Smooth muscle cell (in vitro differentiated cells): ENCODE results near the gene L1TD1. TPM values are rescaled to one million over a fixed set of nuclear protein-coding genes. Genes with fewer than 3 reads are reported as not detected.

ENCODE experiments used
- DNase-seq: peaks from one replicate; lab custom pipeline; 2025; ENCODE audit not compliant: unreplicated experiment; lab: John Stamatoyannopoulos, UW
- H2AFZ ChIP-seq: fragments of 200-600 bp; sonication (generic); 2 replicates; pipeline ENCODE4 v1.6.0; 2016; ENCODE audit warnings: antibody characterized with exemption, low read depth, mild to moderate bottlenecking
- H3F3A ChIP-seq: fragments of 200-600 bp; sonication (generic); 2 replicates; pipeline ENCODE4 v1.6.0; 2017; ENCODE audit warnings: antibody characterized with exemption, low read depth
- H3K27ac ChIP-seq: fragments of 200-600 bp; sonication (generic); 2 replicates; pipeline ENCODE4 v1.5.1; 2016; ENCODE audit warnings: low read depth, mild to moderate bottlenecking
- H3K27me3 ChIP-seq: fragments of 200-600 bp; sonication (generic); 2 replicates; pipeline ENCODE4 v1.6.1; 2016; ENCODE audit warnings: low read depth, mild to moderate bottlenecking
- H3K36me3 ChIP-seq: fragments of 200-600 bp; sonication (generic); 2 replicates; pipeline ENCODE4 v1.5.1; 2016; ENCODE audit warnings: low read depth
- H3K4me1 ChIP-seq: fragments of 200-600 bp; sonication (generic); 2 replicates; pipeline ENCODE4 v1.5.1; 2016; ENCODE audit warnings: low read depth
- H3K4me2 ChIP-seq: fragments of 200-600 bp; sonication (generic); 2 replicates; pipeline ENCODE4 v1.6.0; 2016; ENCODE audit warnings: mild to moderate bottlenecking
- H3K4me3 ChIP-seq: fragments of 200-600 bp; sonication (generic); 2 replicates; pipeline ENCODE4 v1.5.1; 2016; ENCODE audit warnings: mild to moderate bottlenecking
- H3K79me2 ChIP-seq: fragments of 200-600 bp; sonication (generic); 2 replicates; pipeline ENCODE4 v1.6.0; 2016; ENCODE audit warnings: low read depth, mild to moderate bottlenecking
- H3K9ac ChIP-seq: fragments of 200-600 bp; sonication (generic); 2 replicates; pipeline ENCODE4 v1.6.0; 2016; ENCODE audit warnings: low read depth
- H3K9me3 ChIP-seq: fragments of 200-600 bp; sonication (generic); replicated peaks from 2 replicates; pipeline ENCODE4 v1.5.1; 2016; ENCODE audit warnings: low read depth
- H4K20me1 ChIP-seq: fragments of 200-600 bp; sonication (generic); 2 replicates; pipeline ENCODE4 v1.6.0; 2016; ENCODE audit warnings: low read depth
- CTCF ChIP-seq: fragments of 200-600 bp; sonication (generic); IDR thresholded peaks from 2 replicates; pipeline ENCODE4 v1.5.1; 2017; ENCODE audit warnings: borderline replicate concordance, mild to moderate bottlenecking, antibody characterized with exemption; ENCODE audit not compliant: insufficient read depth, poor library complexity, severe bottlenecking
- WGBS: methylation state at CpG from one replicate; pipeline ENCODE4 v1.1.7; 2016; ENCODE audit warnings: low lambda C conversion rate; 5-methylcytosine and 5-hydroxymethylcytosine counted together
- polyA plus RNA-seq: library from polyadenylated mRNA; unstranded; fragments of >200 nt; fragmentation: Nextera tagmentation; extraction: Ambion mirVana; gene quantifications from 2 replicates; pipeline ENCODE4 v1.2.1, GENCODE V29; 2016
- total RNA-seq: library from RNA; depleted of rRNA; stranded (reverse); fragments of >200 nt; gene quantifications from 2 replicates; pipeline ENCODE4 v1.2.3, GENCODE V29; 2014

The L1TD1 gene
- total and polyA plus RNA-seq, 2 experiments from 2014 or later, result 0.41 to 2.7 TPM

GRCh38 chr1:62207187-62207586, 12.5 kb downstream of the L1TD1 start:
- peaks cover 5% of the 10 kb centered on the region for H3K36me3 ChIP-seq
- no peaks in the 10 kb centered on the region for H3F3A ChIP-seq
- H3K9me3 ChIP-seq, result no peaks in the 10 kb centered on the region
- H3K79me2 ChIP-seq, result no peaks in the 10 kb centered on the region
- WGBS, result 97% methylated on average over 2 of the region's 2 CpGs
- no peak overlapping the region for H3K27ac ChIP-seq
- H4K20me1 ChIP-seq, result no peaks in the 10 kb centered on the region
- no peak overlapping the region for H2AFZ ChIP-seq
- no peak overlapping the region for H3K4me2 ChIP-seq
- no peak overlapping the region for H3K4me3 ChIP-seq
- no peak overlapping the region for H3K9ac ChIP-seq
- no peak for DNase-seq
- no peaks in the 10 kb centered on the region for H3K27me3 ChIP-seq
- H3K4me1 ChIP-seq, result no peaks in the 10 kb centered on the region
- TF ChIP-seq CTCF, result no peak

GRCh38 chr1:62208087-62208486, 13.4 kb downstream of the L1TD1 start:
- H4K20me1 ChIP-seq, result no peaks in the 10 kb centered on the region
- H3K9ac ChIP-seq, result no peak overlapping the region
- WGBS, result 95% methylated on average over 5 of the region's 5 CpGs
- no peak overlapping the region for H3K4me3 ChIP-seq
- no peaks in the 10 kb centered on the region for H3K79me2 ChIP-seq
- peaks cover 5% of the 10 kb centered on the region for H3K36me3 ChIP-seq
- no peaks in the 10 kb centered on the region for H3K27me3 ChIP-seq
- no peaks in the 10 kb centered on the region for H3F3A ChIP-seq
- H3K9me3 ChIP-seq, result no peaks in the 10 kb centered on the region
- no peak overlapping the region for H3K4me2 ChIP-seq
- no peak for TF ChIP-seq CTCF
- no peak overlapping the region for H2AFZ ChIP-seq
- no peak overlapping the region for H3K27ac ChIP-seq
- H3K4me1 ChIP-seq, result no peaks in the 10 kb centered on the region
- no peak for DNase-seq

GRCh38 chr1:62208970-62209369, 14.3 kb downstream of the L1TD1 start:
- WGBS, result 43% methylated on average over 1 of the region's 1 CpG
- Histone ChIP-seq H3K27ac (no peak overlapping the region), H4K20me1 (no peaks in the 10 kb centered on the region), H3K27me3 (no peaks in the 10 kb centered on the region), H2AFZ (no peak overlapping the region), H3K79me2 (no peaks in the 10 kb centered on the region), H3K4me3 (no peak overlapping the region), H3K4me2 (no peak overlapping the region), H3K4me1 (no peaks in the 10 kb centered on the region), H3K9ac (no peak overlapping the region), H3K9me3 (no peaks in the 10 kb centered on the region), H3F3A (no peaks in the 10 kb centered on the region), H3K36me3 (peaks cover 5% of the 10 kb centered on the region)
- TF ChIP-seq CTCF, result no peak
- DNase-seq, result no peak

- peaks cover 5% of the 10 kb centered on the region for H3K36me3 ChIP-seq
- no peaks in the 10 kb centered on the region for H4K20me1 ChIP-seq
- H3K4me2 ChIP-seq, result no peak overlapping the region
- H3K27me3 ChIP-seq, result no peaks in the 10 kb centered on the region
- no peak overlapping the region for H2AFZ ChIP-seq
- no peaks in the 10 kb centered on the region for H3F3A ChIP-seq
- 95% methylated on average over 1 of the region's 1 CpG for WGBS
- no peaks in the 10 kb centered on the region for H3K9me3 ChIP-seq
- H3K4me1 ChIP-seq, result no peaks in the 10 kb centered on the region
- DNase-seq, result no peak
- TF ChIP-seq CTCF, result no peak
- no peak overlapping the region for H3K9ac ChIP-seq
- H3K79me2 ChIP-seq, result no peaks in the 10 kb centered on the region
- H3K4me3 ChIP-seq, result no peak overlapping the region
- H3K27ac ChIP-seq, result no peak overlapping the region
Observed at GRCh38 chr1:62209931-62210595, 15.4 kb downstream of the L1TD1 start.
